NCI-H226 (cell line): ENCODE data around the gene GSDMA.
"Not testable (repeated sequence)": the region's sequence is repeated elsewhere in the genome, so short reads cannot be mapped to it uniquely, and the experiment has no call there.

ENCODE experiments used
- DNase-seq: peaks from one replicate; pipeline ENCODE4 v3.0.0-alpha.2; 2015

The GSDMA gene

DNA sequence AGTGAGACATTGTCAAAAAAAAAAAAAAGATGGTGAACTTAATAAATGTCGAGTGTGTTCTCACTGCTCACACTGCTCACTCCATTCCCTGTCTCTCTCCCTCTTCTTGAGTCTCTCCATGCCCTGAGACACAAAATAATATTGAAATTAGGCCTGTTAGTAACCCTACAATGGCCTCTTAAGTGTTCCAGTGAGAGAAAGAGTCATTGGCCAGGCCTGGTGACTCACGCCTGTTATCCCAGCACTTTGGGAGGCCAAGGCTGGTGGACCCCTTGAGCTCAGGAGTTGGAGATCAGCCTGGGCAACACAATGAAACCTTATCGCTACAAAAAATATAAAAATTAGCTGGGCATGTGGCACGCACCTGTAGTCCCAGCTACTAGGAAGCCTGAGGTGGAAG is 36.3 kb downstream of the GSDMA start:
- DNase-seq = no peak

DNA sequence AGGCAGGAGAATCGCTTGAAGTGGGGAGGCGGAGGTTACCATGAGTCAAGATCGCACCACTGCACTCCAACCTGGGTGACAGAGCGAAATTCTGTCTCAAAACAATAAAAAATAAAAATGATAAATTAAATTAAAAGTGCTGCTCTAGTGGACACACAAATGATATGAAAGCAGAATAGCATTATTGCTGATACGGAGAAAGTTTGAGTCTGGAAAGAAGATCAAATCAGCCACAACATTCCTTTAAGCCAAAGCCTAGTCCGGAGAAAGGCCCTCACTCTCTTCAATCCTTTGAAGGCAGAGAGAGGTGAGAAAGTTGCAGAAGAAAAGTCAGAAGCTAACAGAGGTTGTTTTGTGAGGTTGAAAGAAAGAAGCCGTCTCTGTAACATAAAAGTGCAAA is 37.4 kb downstream of the GSDMA start:
- DNase-seq = no peak

GRCh38 chr17:40001335-40001734 is 38.5 kb downstream of the GSDMA start:
- not testable (repeated sequence) for DNase-seq

- DNase-seq = no peak
Measured at GRCh38 chr17:40004072-40004471, 41.3 kb downstream of the GSDMA start.

GRCh38 chr17:40004712-40005111 is 41.9 kb downstream of the GSDMA start:
- no peak for DNase-seq

DNA sequence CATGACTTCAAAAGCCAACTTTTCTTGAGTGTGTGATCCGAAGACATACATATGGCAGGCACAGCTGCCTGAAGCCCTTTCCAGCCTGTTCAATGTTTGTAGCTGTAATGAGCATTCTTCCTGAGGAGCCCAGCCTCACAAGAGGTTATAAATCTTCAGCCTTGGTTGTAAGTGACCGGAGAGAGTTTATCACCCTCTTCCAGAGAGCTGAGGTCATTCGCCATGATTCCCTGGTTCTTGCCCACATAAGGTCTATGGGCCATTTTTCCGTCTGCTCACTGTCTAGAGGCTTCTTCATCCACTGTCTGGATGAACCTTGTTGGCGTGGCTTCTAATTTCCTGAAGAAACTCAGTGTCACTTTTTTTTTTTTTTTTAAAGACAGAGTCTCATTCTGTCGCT is 42.7 kb downstream of the GSDMA start:
- DNase-seq = no peak

GRCh38 chr17:40010946-40011500 is 48.2 kb downstream of the GSDMA start:
- DNase-seq = not testable (repeated sequence)

DNA sequence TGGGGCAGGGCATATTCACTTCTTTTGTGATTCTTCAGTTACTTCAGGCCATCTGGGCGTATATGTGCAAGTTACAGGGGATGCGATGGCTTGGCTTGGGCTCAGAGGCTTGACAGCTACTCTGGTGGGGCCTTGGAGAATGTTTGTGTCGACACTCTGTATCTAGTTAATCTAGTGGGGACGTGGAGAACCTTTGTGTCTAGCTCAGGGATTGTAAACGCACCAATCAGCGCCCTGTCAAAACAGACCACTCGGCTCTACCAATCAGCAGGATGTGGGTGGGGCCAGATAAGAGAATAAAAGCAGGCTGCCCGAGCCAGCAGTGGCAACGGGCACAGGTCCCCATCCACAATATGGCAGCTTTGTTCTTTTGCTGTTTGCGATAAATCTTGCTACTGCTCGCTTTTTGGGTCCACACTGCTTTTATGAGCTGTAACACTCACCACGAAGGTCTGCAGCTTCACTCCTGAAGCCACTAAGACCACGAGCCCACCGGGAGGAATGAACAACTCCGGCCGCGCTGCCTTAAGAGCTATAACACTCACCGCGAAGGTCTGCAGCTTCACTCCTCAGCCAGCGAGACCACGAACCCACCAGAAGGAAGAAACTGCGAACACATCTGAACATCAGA is 49.3 kb downstream of the GSDMA start:
- not testable (repeated sequence) for DNase-seq

- no peak for DNase-seq
Measured at GRCh38 chr17:40014375-40014980, 51.7 kb downstream of the GSDMA start.

- DNase-seq = no peak
Measured at GRCh38 chr17:40015005-40015997, 52.5 kb downstream of the GSDMA start, which contains the start of gene CSF3. TSS of gene CSF3 (plus strand) at chr17:40015440. CDS start at chr17:40015475, 35 bp downstream.

DNA sequence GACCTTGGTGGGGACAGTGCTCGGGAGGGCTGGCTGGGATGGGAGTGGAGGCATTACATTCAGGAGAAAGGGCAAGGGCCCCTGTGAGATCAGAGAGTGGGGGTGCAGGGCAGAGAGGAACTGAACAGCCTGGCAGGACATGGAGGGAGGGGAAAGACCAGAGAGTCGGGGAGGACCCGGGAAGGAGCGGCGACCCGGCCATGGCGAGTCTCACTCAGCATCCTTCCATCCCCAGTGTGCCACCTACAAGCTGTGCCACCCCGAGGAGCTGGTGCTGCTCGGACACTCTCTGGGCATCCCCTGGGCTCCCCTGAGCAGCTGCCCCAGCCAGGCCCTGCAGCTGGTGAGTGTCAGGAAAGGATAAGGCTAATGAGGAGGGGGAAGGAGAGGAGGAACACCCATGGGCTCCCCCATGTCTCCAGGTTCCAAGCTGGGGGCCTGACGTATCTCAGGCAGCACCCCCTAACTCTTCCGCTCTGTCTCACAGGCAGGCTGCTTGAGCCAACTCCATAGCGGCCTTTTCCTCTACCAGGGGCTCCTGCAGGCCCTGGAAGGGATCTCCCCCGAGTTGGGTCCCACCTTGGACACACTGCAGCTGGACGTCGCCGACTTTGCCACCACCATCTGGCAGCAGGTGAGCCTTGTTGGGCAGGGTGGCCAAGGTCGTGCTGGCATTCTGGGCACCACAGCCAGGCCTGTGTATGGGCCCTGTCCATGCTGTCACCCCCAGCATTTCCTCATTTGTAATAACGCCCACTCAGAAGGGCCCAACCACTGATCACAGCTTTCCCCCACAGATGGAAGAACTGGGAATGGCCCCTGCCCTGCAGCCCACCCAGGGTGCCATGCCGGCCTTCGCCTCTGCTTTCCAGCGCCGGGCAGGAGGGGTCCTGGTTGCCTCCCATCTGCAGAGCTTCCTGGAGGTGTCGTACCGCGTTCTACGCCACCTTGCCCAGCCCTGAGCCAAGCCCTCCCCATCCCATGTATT is 53.5 kb downstream of the GSDMA start:
- DNase-seq = no peak

DNA sequence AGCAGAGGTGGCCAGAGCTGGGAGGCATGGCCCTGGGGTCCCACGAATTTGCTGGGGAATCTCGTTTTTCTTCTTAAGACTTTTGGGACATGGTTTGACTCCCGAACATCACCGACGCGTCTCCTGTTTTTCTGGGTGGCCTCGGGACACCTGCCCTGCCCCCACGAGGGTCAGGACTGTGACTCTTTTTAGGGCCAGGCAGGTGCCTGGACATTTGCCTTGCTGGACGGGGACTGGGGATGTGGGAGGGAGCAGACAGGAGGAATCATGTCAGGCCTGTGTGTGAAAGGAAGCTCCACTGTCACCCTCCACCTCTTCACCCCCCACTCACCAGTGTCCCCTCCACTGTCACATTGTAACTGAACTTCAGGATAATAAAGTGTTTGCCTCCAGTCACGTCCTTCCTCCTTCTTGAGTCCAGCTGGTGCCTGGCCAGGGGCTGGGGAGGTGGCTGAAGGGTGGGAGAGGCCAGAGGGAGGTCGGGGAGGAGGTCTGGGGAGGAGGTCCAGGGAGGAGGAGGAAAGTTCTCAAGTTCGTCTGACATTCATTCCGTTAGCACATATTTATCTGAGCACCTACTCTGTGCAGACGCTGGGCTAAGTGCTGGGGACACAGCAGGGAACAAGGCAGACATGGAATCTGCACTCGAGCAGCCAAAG is 54.7 kb downstream of the GSDMA start:
- no peak for DNase-seq

GRCh38 chr17:40018211-40019121 is 55.7 kb downstream of the GSDMA start:
- DNase-seq = no peak

DNA sequence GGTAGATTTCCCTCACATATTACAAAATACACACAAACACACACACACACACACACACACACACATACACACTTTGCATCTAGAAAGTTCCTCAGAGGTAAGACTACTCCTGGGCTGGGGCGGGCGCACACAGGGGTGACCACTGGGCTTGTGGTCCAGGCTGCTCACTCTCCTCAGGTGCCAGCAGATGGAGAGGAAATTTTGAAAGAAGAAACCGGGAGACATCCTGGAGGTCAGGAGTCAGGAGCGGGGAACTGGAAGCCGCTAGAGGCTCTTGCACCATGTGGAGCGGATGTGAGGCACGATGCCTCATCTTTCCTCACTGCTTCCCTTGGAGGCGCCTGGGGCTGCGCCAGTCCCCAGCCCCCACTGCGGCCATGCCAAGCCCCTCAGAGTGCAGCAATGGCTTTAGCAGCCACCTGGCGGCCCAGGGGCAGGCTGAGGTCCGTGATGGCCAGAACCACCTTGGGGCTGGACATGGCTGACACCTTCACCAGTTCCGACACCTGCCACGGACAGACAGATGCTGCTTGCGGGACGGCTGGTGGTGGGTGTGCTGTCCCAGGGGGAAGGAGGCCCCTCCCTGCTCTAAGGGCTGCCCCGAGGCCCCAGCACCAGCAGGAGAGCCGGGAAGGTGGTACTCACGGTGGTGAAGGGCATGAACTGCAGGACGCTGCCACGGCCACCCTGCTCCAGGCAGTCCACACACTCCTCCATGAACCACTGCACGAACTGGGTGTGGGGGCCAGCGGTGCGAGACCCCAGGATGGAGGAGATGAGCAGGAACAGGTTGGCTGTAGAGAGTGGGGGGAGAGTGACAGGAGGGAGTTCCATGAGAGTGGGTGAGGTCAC is 56.6 kb downstream of the GSDMA start:
- peak; percentile 1 for DNase-seq

DNA sequence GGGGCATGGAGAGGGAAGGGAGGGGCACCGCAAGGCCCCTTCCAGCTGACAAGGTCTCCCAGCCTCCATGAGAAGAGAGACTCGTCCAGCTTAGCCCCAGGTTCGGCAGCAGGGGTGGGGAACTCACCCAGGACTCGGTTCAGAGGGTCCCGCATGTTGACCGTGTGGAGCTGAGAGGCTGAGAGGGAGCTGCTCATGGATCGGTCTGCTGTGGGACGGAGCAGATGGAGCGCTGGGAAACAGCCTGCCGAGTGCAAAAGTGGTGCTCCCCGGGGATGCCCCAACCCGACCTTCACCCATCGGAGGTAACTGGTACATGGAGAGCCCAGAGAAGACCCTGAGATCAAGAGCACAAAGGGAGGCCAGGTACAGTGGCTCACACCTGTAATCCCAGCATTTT is 57.3 kb downstream of the GSDMA start:
- peak; percentile 1 for DNase-seq

DNA sequence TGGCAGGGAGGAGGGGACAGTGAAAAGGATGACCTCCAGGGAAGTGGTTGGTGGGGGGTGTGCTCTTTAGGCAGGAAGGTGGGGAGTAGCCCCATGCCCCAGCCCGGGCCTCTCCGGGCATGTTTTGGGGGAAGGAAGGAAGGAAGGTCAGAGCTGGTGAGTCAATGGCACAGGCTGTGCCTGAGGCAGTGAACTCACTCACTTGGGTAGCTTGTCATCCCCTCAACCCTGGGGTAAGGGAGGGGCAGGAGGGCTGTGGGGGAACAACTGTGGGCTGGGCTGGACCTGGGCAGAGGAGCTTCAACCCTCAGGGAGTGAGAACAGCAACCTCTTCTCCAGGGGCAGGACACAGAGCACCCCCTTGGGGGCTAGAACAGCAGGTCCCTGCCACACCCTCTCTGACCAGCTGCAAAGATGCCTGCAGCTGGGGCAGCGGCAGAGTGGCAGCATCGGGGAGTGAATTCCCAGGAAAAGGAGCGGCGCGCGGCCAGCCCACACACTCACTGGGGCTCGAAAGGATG is 58.7 kb downstream of the GSDMA start:
- peak; percentile 87 for DNase-seq

DNA sequence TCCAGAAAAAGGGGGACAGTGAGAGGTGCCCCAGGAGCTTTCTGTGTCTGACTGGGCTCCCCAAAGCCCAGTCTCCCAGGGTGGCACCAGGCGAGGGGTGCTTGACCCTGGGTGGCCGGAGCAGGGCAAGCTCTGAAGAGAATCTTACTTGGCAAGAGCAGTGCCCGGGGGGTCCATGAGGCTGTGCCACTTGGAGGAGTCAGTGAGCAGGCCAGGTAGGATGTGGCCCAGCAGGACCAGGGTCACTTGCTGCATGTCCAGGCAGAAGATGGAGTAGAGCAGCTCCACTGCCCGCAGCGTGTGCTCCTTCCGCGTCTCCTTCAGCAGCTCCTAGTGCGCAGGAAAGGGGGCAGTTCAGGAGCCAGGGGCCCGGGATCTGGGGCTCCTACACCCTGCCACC is 59.7 kb downstream of the GSDMA start:
- DNase-seq = no peak

DNA sequence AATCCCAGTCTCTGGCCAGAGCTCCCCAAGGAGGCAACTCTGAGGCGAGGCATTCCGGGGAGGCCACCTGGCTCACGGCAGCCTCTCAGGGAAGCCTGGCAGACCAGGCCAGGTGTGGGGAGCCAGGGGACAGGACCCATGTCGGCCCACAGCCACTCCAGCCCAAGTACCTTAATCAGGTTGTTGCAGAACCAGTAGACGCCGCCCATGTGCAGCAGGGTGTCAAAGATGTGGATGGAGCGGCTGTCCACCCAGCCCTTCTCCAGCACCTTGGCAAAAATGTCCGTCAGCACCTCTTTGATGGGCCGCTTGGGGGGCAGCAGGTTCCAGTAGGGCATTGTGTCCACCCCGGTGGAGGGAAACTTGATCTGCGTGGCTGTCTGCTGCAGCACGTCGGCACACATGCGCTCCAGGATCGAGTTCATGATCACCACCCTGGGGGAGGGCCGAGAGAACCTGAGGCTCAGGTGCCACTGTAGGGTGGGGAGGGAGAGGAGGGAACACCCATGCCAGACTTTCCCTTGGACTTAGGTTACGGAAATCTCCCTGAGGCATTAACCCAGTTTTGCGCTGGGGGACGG is 60.2 kb downstream of the GSDMA start:
- no peak for DNase-seq
